MM.1S (cell line): Measurements from ENCODE around the gene RARG.
A peak's percentile ranks its signal among the peaks of the same experiment; 100 is the strongest.

Source experiments
- DNase-seq: peaks from one replicate; pipeline ENCODE4 v3.0.0-alpha.2; 2015
- H2AFZ ChIP-seq: fragments of 300-600 bp; sonication (generic); 2 replicates; pipeline ENCODE4 v1.6.0; 2016; ENCODE audit warnings: antibody characterized with exemption, low read length
- H3F3A ChIP-seq: fragments of 300-600 bp; sonication (generic); 2 replicates; pipeline ENCODE4 v1.6.1; 2016; ENCODE audit warnings: mild to moderate bottlenecking, antibody characterized with exemption, low read length, moderate library complexity, mixed read lengths; ENCODE audit not compliant: insufficient read depth
- H3K27ac ChIP-seq: fragments of 300-600 bp; sonication (generic); 2 replicates; pipeline ENCODE4 v1.5.1; 2016; ENCODE audit warnings: mild to moderate bottlenecking, low read length
- H3K27me3 ChIP-seq: fragments of 300-600 bp; sonication (generic); replicated peaks from 2 replicates; pipeline ENCODE4 v1.6.0; 2016; ENCODE audit warnings: low read length; ENCODE audit not compliant: insufficient read depth
- H3K36me3 ChIP-seq: fragments of 300-600 bp; sonication (generic); replicated peaks from 2 replicates; pipeline ENCODE4 v1.6.1; 2016; ENCODE audit warnings: mild to moderate bottlenecking, low read length, mixed read lengths; ENCODE audit not compliant: insufficient read depth
- H3K4me1 ChIP-seq: fragments of 300-600 bp; sonication (generic); 2 replicates; pipeline ENCODE4 v1.6.1; 2016; ENCODE audit warnings: low read length, mixed read lengths
- H3K4me2 ChIP-seq: fragments of 300-600 bp; sonication (generic); 2 replicates; pipeline ENCODE4 v1.6.0; 2016; ENCODE audit warnings: low read depth, low read length
- H3K4me3 ChIP-seq: fragments of 300-600 bp; sonication (generic); 2 replicates; pipeline ENCODE4 v1.5.1; 2016; ENCODE audit warnings: low read length, mixed read lengths
- H3K79me2 ChIP-seq: fragments of 300-600 bp; sonication (generic); 2 replicates; pipeline ENCODE4 v1.6.1; 2016; ENCODE audit warnings: mixed run types, low read length, mixed read lengths
- H3K9ac ChIP-seq: fragments of 300-600 bp; sonication (generic); 2 replicates; pipeline ENCODE4 v1.6.1; 2016; ENCODE audit warnings: low read length, mixed read lengths
- H3K9me2 ChIP-seq: fragments of 300-600 bp; sonication (generic); replicated peaks from 2 replicates; pipeline ENCODE4 v1.6.1; 2016; ENCODE audit warnings: mild to moderate bottlenecking, low read length, mixed read lengths; ENCODE audit not compliant: insufficient read depth
- H3K9me3 ChIP-seq: fragments of 300-600 bp; sonication (generic); replicated peaks from 2 replicates; pipeline ENCODE4 v1.6.1; 2016; ENCODE audit warnings: mild to moderate bottlenecking, low read length, mixed read lengths; ENCODE audit not compliant: insufficient read depth
- H4K20me1 ChIP-seq: fragments of 300-600 bp; sonication (generic); 2 replicates; pipeline ENCODE4 v1.6.1; 2016; ENCODE audit warnings: mild to moderate bottlenecking, low read length, moderate library complexity, mixed read lengths; ENCODE audit not compliant: insufficient read depth
- CTCF ChIP-seq: fragments of 300-600 bp; sonication (generic); IDR thresholded peaks from 2 replicates; pipeline ENCODE4 v1.5.1; 2016; ENCODE audit warnings: antibody characterized with exemption, low read length, mixed read lengths
- EZH2 ChIP-seq: fragments of 300-600 bp; sonication (generic); optimal IDR thresholded peaks from 2 replicates; pipeline ENCODE3; 2017; ENCODE audit warnings: low read depth, mild to moderate bottlenecking, antibody characterized with exemption, low read length, mixed read lengths
- EZH2phosphoT487 ChIP-seq: fragments of 300-600 bp; sonication (generic); IDR thresholded peaks from 2 replicates; pipeline ENCODE4 v1.6.1; 2018; ENCODE audit warnings: antibody characterized with exemption, low read length

RARG gene

DNA sequence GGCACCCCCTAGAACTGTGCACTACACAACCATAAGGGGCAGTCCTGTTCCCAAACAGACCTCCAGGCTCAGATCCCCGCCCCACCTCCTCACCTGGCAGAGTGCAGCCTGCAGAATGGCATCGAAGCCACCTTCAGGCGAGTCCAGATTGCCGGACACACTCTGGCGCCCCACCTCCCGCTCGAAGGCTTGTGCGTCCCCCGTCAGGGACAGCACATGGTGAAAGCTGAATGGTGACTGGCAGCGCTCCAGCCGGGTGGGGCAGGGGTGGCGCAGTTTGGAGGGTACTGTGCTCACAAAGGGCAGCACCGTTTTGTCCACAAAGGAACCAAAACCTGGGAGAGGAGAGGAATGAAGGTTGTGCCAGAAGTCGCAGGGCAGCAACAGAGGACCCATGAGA, 35.5 kb downstream of the RARG start:
- no peak overlapping the region for H2AFZ ChIP-seq
- DNase-seq: peak; percentile 29
- H3K36me3 ChIP-seq: peaks cover 72% of the 10 kb centered on the region
- no peak for TF ChIP-seq EZH2
- TF ChIP-seq CTCF: peak; percentile 14; the same call in 1 of the 2 replicates
- H3F3A ChIP-seq: peaks cover 97% of the 10 kb centered on the region
- H3K27ac ChIP-seq: peak overlapping the region; percentile 99
- H3K27me3 ChIP-seq: no peaks in the 10 kb centered on the region
- H3K9ac ChIP-seq: peak overlapping the region; percentile 99
- no peaks in the 10 kb centered on the region for H3K9me3 ChIP-seq
- peaks cover 59% of the 10 kb centered on the region for H4K20me1 ChIP-seq
- peak overlapping the region; percentile 94 for H3K4me3 ChIP-seq
- H3K79me2 ChIP-seq: peaks cover 81% of the 10 kb centered on the region
- H3K9me2 ChIP-seq: no peaks in the 10 kb centered on the region
- H3K4me1 ChIP-seq: peaks cover 41% of the 10 kb centered on the region
- H3K4me2 ChIP-seq: peak overlapping the region; percentile 97

DNA sequence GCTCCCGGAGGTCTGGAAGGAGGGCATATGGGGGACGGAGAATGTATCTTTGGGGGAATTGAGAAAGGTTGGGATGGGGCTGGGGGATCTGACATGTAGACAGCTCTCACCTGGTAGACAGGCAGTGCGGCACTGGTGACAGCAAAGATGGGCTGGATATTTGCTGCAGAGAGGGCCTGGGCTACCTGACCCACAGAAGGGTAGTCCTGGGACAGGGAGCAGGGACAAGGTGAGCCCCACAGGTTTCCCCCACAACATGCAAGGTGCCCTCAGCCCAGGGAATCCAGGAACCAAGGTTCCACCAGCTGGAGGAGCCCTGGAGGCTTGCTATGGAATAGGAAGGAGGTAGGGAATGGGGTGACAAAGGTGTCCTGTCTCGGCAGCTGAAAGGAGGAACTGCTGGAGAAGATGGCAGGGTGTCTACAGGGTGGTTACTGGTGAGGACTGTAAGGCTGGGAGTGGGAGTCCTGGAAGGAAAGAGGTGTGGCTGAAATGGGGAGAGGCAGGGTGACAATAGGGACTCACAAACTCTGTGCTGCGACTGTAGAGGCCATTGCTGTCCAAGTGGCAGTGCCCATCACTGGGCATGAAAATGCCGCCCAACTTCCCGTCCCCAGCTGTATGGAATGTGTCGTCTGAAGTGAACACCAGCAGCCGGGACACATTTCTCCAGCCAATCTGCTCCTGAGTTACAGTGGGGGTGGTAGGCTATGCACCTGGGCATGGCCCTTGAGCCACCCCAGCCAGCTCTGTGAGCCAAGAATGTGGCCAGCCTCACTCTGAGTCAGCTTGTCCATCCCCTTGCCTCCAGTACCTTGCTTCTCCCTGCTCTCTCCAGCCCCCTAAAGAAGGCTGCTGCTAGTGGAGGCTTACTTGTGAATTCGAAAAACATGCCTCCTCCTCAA, 36.2 kb downstream of the RARG start:
- Histone ChIP-seq H4K20me1 (peaks cover 65% of the 10 kb centered on the region), H3K9ac (peak overlapping the region; percentile 99; the same call in 1 of the 2 replicates), H3K36me3 (peaks cover 74% of the 10 kb centered on the region), H3K4me2 (peak overlapping the region; percentile 97), H3K27ac (peak overlapping the region; percentile 99), H3K27me3 (no peaks in the 10 kb centered on the region), H3K4me3 (peak overlapping the region; percentile 94), H3K79me2 (peaks cover 76% of the 10 kb centered on the region), H3K9me2 (no peaks in the 10 kb centered on the region), H2AFZ (no peak overlapping the region), H3K9me3 (no peaks in the 10 kb centered on the region), H3K4me1 (peaks cover 40% of the 10 kb centered on the region), H3F3A (peaks cover 97% of the 10 kb centered on the region)
- DNase-seq: no peak
- TF ChIP-seq EZH2 (no peak), EZH2phosphoT487 (no peak), CTCF (no peak)

GRCh38 chr12:53194973-53195372, 37.0 kb downstream of the RARG start:
- Histone ChIP-seq H3K9me3 (no peaks in the 10 kb centered on the region), H3K9ac (peak overlapping the region; percentile 99; the same call in 1 of the 2 replicates), H3K79me2 (peaks cover 72% of the 10 kb centered on the region), H4K20me1 (peaks cover 66% of the 10 kb centered on the region), H3K4me3 (no peak overlapping the region), H3K27me3 (no peaks in the 10 kb centered on the region), H3K4me2 (peak overlapping the region; percentile 97; the same call in 1 of the 2 replicates), H3F3A (peaks cover 100% of the 10 kb centered on the region), H3K9me2 (no peaks in the 10 kb centered on the region), H3K27ac (peak overlapping the region; percentile 99; the same call in 1 of the 2 replicates), H2AFZ (no peak overlapping the region), H3K36me3 (peaks cover 72% of the 10 kb centered on the region), H3K4me1 (peaks cover 41% of the 10 kb centered on the region)
- DNase-seq: no peak
- TF ChIP-seq EZH2 (no peak), CTCF (no peak), EZH2phosphoT487 (no peak)
